DND-41 (cell line): ENCODE measurements around the gene SLC45A3.

Source experiments
- ATAC-seq: fragments of 200-7000 bp; cut with Tn5 transposase; 3 replicates; pipeline ENCODE4 v1.9.1; 2021; ENCODE audit warnings: low read depth; ENCODE audit not compliant: insufficient read depth
- DNase-seq: peaks from one replicate; pipeline ENCODE4 v3.0.0-alpha.2; 2020
- H2AFZ ChIP-seq: 2 replicates; pipeline ENCODE4 v1.6.0; 2012; ENCODE audit warnings: low read depth, low read length
- H3K27ac ChIP-seq: 2 replicates; pipeline ENCODE4 v1.5.1; 2012; ENCODE audit warnings: low read length, inconsistent platforms
- H3K27me3 ChIP-seq: fragments of 200-600 bp; sonication (generic); 2 replicates; pipeline ENCODE4 v1.6.0; 2012; ENCODE audit warnings: low read length, mild to moderate bottlenecking, inconsistent platforms; ENCODE audit not compliant: insufficient read depth, poor library complexity
- H3K36me3 ChIP-seq: 2 replicates; pipeline ENCODE4 v1.5.1; 2012; ENCODE audit warnings: low read length, inconsistent platforms; ENCODE audit not compliant: insufficient read depth
- H3K4me1 ChIP-seq: 2 replicates; pipeline ENCODE4 v1.5.1; 2012; ENCODE audit warnings: mild to moderate bottlenecking, low read length; ENCODE audit not compliant: insufficient read depth
- H3K4me2 ChIP-seq: 2 replicates; pipeline ENCODE4 v1.6.0; 2012; ENCODE audit warnings: mild to moderate bottlenecking, moderate library complexity, low read length, inconsistent platforms; ENCODE audit not compliant: insufficient read depth
- H3K4me3 ChIP-seq, 2 experiments: fragments of 200-600 bp in 1 of 2; shearing (Covaris generic) in 1 of 2; 2 replicates each; pipeline ENCODE4 v1.5.1; 2012 to 2016; ENCODE audit warnings: inconsistent platforms in 2 of 2, low read length in 2 of 2, mild to moderate bottlenecking in 2 of 2, low read depth in 1 of 2, moderate library complexity in 1 of 2
- H3K79me2 ChIP-seq: 2 replicates; pipeline ENCODE4 v1.6.0; 2012; ENCODE audit warnings: low read length, inconsistent platforms; ENCODE audit not compliant: insufficient read depth
- H3K9ac ChIP-seq: 2 replicates; pipeline ENCODE4 v1.6.0; 2012; ENCODE audit warnings: low read depth, mild to moderate bottlenecking, inconsistent platforms, low read length, moderate library complexity
- H3K9me3 ChIP-seq: 2 replicates; pipeline ENCODE4 v1.5.1; 2012; ENCODE audit warnings: low read length, moderate library complexity, mild to moderate bottlenecking, inconsistent platforms; ENCODE audit not compliant: insufficient read depth, severe bottlenecking
- H4K20me1 ChIP-seq: 2 replicates; pipeline ENCODE4 v1.6.0; 2012; ENCODE audit warnings: low read length; ENCODE audit not compliant: insufficient read depth
- CTCF ChIP-seq: IDR thresholded peaks from 2 replicates; pipeline ENCODE4 v1.5.1; 2012; ENCODE audit warnings: borderline replicate concordance, low read length, moderate library complexity, mild to moderate bottlenecking; ENCODE audit not compliant: poor library complexity, severe bottlenecking; ENCODE audit errors: extremely low read depth
- EZH2 ChIP-seq: IDR thresholded peaks from 3 replicates; pipeline ENCODE4 v1.6.1; 2012; ENCODE audit warnings: borderline replicate concordance, low read depth, mild to moderate bottlenecking, moderate library complexity, low read length, inconsistent platforms; ENCODE audit not compliant: severe bottlenecking

The SLC45A3 gene

GRCh38 chr1:205650241-205650640 is 30.1 kb downstream of the SLC45A3 start:
- Histone ChIP-seq H3K27me3 (peaks cover 2% of the 10 kb centered on the region), H3K4me2 (no peak overlapping the region), H3K79me2 (no peaks in the 10 kb centered on the region), H3K4me1 (no peaks in the 10 kb centered on the region), H3K27ac (no peak overlapping the region), H3K36me3 (no peaks in the 10 kb centered on the region), H3K4me3 (no peak overlapping the region), H3K9me3 (no peaks in the 10 kb centered on the region), H4K20me1 (no peaks in the 10 kb centered on the region), H2AFZ (no peak overlapping the region), H3K9ac (no peak overlapping the region)
- ATAC-seq (no peak), DNase-seq (no peak)
- TF ChIP-seq CTCF = no peak
- TF ChIP-seq EZH2 = no peak

- Histone ChIP-seq H3K9me3 (no peaks in the 10 kb centered on the region), H3K27ac (no peak overlapping the region), H3K36me3 (no peaks in the 10 kb centered on the region), H3K4me2 (no peak overlapping the region), H2AFZ (no peak overlapping the region), H3K79me2 (no peaks in the 10 kb centered on the region), H3K27me3 (peaks cover 5% of the 10 kb centered on the region), H3K4me3 (no peak overlapping the region), H3K4me1 (no peaks in the 10 kb centered on the region), H4K20me1 (no peaks in the 10 kb centered on the region), H3K9ac (no peak overlapping the region)
- no peak for DNase-seq
- no peak for TF ChIP-seq EZH2
- TF ChIP-seq CTCF = no peak
- no peak for ATAC-seq
Measured at GRCh38 chr1:205645519-205645918, 34.8 kb downstream of the SLC45A3 start.

GRCh38 chr1:205642679-205643307 is 37.5 kb downstream of the SLC45A3 start:
- Histone ChIP-seq H3K27ac (no peak overlapping the region), H3K4me2 (no peak overlapping the region), H2AFZ (no peak overlapping the region), H3K4me1 (no peaks in the 10 kb centered on the region), H3K4me3 (no peak overlapping the region), H3K9ac (no peak overlapping the region), H3K79me2 (no peaks in the 10 kb centered on the region), H3K27me3 (peaks cover 24% of the 10 kb centered on the region), H3K36me3 (no peaks in the 10 kb centered on the region), H4K20me1 (no peaks in the 10 kb centered on the region), H3K9me3 (no peaks in the 10 kb centered on the region)
- DNase-seq (no peak), ATAC-seq (no peak)
- TF ChIP-seq EZH2 (no peak), CTCF (no peak)
